NCI-H774 (cell line): ENCODE measurements around the gene ZNF839.
"Not testable (repeated sequence)": the region's sequence is repeated elsewhere in the genome, so short reads cannot be mapped to it uniquely, and the experiment has no call there.

Experiments
- DNase-seq: peaks from one replicate; lab custom pipeline; 2025; lab: John Stamatoyannopoulos, UW

ZNF839 gene

DNA sequence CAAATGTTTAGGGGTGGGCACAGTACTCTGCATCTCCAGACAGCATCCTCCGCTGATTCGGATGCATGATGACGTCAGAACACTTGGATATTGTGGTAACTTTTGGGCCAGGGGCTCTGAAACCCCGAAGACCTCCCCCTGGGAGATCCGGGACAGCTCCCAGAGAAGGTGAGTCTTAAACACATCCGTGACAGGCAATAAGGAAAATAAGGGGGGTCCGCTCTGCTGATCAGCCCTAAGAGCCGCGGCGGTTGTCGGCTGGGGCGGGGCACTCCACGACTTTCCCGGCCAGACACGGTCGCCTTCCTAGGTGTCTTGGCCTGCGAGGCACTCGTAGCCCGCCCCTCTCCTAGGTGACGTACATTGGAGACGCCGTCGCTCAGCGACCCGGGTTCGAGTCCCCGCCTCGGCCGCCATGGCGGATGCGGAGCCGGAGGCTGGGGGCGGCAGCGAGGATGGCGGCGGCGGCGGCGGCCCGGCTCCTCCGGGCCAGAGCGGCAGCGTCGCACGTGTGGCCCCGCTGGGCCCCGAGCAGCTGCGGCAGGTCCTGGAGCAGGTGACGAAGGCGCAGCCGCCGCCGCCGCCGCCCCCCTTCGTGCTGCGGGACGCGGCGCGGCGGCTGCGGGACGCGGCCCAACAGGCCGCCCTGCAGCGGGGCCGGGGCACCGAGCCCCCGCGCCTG lies at the start of gene ZNF839:
Gene ZNF839, plus strand, starts transcription at position 396 of the 682 bp plus-strand sequence. Its CDS starts 20 bp downstream, at position 416.
- DNase-seq = peak; percentile 89

DNA sequence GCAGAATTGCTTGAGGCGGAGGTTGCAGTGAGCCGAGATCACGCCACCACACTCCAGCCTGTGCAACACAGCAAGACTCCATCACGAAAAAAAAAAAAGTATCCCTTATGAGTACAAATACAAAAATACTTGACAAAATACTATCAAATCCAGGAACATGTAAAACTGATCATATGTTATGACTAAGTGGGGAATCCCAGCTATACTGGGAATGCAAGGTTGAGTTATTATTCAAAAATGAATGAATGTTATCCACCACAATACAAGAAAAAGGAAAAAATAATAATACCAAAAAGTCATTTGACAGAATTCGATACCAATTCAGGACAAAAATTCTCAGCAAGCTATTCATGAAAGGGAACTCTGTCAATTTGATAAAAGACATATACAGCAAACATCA lies 47.2 kb upstream of the ZNF839 start:
- no peak for DNase-seq

DNA sequence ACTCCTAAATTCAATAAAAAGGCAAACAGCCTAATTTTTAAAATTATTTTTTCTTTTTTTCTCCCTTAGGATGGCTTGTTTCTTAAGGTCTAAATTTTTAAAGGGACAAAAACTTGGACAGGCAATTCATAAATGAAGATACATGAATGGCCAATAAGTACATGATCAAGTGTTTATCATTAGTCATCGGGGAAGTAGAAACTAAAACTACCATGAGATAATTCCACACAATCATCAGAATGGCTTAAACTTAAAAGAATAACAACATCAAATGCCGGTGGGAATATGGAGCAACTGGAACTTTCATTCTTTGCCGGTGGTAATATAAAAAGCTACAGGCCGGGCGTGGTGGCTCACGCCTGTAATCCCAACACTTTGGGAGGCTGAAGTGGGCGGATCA lies 43.7 kb upstream of the ZNF839 start:
- no peak for DNase-seq

DNA sequence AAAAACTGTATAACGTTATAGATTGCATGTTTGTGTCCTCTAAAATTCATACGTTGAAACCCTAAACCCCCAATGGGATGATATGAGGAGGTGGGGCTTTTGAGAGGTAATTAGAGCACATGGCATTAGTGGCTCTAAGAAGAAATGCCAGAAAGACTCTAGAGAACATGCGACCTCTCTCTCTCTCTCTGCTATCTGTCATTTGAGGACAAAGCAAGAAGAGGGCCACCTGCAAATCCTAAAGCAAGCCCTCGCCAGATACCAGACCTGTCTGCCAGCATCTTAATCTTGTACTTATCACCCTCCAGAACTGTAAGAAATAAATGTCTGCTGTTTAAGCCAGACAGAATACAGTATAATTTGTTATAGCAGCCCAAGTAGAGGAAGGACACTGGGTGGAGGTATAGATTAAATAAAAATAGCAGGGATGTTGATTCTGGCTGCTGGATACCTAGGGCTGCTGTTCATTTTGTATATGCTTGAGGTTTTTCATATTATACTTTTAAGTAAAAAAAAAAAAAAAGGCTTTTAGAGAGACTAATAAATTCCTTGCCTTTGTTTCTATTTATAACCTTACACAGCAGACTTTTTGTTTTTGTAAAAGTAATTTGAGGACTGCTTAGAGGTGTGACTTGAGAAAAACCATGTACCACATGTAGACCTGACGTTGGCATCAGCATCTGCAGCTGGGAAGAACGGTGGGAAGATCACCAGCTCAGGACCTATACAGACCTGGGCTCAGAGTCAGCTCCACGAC lies 41.5 kb upstream of the ZNF839 start:
- no peak for DNase-seq

DNA sequence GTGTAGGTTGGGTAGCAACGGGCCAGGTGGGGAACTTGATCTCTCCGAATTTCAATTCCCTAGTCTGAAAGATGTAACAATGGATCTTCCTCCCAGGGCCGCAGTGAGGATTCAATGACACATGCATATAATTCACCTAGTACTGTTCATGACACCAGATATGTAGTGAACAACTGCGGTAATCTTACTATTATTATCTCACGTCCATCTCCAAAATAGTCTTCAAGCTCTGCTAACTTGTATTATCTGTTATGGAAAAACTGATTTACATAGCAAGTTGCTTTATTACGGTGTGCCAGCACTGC lies 41.0 kb upstream of the ZNF839 start:
- DNase-seq = no peak

DNA sequence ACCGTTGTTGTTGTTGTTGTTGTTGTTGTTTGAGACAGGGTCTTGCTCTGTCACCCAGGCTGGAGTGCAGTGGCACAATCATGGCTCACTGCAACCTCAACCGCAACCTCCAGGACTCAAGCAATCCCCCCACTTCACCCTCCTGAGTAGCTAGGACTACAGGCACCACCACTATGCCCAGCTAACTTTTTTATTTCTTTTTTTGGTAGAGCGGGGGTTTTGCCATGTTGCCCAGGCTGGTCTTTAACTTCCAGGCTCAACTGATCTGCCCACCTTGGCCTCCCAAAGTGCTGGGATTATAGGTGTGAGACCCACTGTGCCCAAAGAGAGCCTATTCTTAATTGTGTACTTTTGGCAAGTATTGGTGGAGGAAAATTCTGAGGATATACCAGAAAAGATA lies 40.3 kb upstream of the ZNF839 start:
- no peak for DNase-seq

DNA sequence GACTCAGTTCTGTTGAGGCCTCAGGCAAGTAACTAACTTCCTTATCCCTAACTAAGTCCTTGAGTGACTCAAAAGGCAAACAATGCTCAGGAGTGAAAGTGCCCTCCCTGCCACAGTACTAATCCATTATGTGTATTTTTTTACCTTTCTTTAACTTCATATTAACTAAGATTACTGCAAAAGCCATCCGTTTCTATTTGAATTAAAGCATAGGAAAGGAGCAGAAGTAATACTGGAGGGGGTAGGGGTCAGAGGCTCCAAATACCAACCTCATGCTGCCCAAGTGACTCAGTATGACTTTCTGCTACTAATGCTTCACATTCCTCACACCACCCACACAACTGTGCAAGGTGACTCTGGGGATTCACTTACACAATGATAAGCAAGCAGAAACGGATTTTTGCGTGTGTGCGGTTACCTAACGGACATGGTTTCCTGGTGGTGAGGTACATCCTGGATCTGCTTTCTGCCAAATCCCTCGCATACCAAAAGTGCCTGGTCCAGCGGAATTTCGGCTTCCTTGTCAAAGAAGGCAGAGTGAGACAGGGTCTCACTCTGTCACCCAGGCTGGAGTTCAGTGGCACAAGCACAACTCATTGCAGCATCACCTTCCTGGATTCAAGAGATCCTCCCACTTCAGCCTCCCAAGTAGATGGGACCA lies 39.7 kb upstream of the ZNF839 start:
- DNase-seq = no peak

DNA sequence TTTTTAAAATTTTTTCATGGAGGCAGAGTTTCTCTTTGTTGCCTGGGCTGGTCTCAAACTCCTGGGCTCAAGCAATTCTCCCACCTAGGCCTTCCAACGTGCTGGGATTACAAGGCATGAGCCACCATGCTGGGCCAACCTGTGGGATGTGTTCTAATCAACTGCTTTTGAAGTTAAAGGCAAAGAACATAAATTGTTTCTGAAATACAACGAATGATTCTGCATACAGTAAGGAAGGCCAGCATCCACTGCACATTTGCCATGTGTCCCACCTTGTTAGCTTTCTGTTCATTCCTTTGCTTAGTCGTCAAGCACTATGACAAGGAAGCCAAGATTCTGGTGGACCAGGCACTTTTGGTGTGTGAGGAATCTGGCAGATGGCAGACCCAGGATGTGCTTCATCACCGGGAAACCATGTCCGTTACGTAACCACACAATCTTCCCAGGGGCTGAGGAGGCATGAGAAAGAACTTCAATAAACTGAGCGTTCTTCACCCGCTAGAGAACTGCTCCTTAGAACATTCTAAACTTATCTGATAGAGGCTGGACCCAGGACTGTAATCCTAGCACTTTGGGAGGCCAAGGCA lies 39.1 kb upstream of the ZNF839 start:
- DNase-seq = no peak

DNA sequence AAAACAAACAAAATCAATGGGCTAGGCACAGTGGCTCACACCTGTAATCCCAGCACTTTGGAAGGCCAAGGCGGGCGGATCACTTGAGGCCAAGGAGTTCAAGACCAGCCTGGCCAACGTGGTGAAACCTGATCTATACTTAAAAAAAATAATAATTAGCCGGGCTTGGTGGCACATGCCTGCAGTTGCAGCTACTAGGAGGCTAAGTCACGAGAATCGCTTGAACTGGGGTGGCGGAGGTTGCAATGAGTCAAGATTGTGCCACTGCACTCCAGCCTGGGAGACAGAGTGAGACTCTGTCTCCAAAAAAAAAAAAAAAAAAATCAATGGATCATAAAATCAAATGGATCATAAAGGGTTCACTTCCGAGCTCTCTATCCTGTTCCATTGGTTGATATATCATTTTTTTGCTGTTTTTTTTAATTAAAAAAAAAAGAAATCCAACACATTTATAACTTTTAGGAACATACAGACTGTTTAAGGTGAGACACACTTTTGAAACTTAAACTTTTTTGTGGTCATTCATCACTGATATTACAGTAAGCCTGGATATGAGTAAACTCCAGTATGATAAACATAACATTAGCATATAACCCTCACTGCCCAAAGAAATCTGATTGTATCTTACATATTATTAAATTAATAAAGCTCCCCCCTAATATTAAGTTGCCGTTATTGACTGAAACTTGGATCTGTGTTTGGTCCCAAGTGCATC lies 36.6 kb upstream of the ZNF839 start:
- DNase-seq = no peak

DNA sequence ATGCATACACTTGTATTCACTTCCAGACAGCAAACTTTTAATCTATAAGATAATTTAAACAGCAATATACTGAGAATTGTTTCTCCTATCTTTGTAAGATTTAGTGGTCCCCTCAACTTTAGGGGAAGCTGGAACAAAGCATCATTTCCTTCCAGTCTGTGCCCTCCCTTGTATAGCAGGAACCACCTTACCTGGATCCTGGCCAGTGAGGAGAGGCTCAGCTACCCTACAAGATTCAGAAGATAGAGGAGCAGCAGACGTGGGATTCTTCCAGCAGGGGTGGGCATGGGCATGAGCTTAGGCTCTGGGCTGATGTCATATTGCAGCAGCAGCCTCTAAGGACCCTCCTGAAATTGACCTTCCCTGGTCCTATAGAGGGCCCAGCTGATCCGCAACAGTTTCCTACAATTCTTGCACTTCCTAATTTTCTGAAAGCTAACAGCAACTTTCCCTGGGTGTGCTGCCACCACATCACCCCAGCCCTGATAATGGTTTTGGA lies 35.9 kb upstream of the ZNF839 start:
- DNase-seq = no peak

DNA sequence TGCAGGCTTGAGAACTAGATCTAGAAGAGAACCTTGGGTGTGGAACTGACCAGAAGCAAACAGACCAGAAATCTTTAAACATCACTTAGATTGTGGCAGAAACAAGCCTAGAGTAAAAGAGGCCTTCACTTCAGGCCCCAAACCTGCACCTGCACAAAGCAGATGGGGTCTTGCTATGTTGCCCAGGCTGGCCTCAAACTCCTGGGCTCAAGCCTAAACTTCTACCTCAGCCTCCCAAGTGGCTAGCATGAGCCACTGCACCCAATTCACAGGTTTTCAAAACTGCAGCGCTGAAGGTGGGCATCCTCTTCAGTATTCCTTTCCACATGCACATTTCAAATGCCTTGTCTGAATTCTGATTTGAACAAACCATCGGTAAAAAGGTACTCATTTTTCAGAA lies 34.4 kb upstream of the ZNF839 start:
- no peak for DNase-seq

DNA sequence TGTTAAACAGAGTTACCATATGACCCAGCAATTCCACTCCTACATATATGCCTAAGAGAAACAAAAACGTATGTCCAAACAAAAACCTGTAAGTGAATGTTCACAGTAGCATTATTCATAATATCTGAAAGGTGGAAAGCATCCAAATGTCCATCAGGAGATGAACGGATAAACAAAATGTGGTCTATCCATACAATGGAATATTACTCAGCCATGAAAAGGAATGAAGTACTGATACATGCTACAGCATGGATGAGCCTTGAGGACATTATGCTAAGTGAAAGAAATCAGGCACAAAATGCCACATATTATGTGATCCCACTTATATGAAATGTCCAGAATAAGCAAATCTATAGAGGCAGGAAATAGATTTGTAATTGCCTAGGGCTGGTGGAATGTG lies 31.4 kb upstream of the ZNF839 start:
- no peak for DNase-seq

DNA sequence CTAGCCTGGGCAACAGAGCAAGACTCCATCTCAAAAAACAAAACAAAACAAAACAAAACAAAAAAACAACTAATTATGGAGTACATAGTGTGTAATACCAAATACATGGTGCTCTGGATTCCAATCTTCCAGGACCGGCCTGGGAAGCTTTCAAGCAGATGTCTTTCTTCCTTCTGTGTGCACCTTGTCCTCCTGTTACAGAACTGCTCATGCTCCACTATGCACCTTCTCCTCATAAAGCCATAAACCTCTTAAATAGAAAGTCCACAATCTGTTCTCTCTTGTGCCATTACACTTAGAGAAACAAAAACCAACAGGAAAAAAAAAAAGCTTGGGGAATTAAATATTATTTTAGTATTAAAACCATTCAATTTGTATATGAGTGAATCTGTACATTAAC lies 27.1 kb upstream of the ZNF839 start:
- no peak for DNase-seq

DNA sequence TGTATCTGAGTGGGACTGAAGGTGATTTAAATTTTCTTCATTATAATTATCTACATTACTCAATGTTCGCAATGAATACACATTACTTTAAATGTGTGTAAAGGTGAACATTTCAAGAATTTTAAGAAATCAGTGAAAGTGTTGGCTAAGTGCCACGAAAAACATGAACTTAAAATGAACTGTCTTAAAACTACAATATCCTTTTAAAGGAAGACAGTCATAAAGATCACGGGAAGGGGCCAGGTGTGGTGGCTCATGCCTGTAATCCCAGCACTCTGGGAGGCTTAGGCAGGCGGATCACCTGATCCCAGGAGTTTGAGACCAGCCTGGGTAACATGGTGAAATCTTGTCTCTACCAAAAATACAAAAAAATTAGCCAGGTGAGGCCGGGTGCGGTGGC lies 25.8 kb upstream of the ZNF839 start:
- no peak for DNase-seq

DNA sequence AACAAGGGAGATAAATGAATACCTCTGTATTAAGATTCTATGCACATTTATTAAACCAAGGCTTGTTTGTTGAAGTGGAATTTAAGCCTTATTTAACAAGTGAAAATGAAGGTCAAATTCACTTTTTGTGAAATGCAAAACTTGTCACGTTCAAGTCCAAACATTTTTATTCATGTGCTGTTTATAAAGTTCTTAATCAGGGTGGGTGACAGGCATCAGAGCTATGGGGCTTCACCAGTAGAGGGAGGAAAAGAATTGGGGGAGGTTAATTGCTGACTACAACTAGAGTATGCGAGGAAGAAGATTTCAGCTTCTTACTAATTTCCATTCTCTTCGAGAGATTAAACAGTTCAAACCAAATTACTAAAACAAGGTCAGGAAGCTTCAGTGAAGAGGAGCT lies 24.3 kb upstream of the ZNF839 start:
- no peak for DNase-seq

DNA sequence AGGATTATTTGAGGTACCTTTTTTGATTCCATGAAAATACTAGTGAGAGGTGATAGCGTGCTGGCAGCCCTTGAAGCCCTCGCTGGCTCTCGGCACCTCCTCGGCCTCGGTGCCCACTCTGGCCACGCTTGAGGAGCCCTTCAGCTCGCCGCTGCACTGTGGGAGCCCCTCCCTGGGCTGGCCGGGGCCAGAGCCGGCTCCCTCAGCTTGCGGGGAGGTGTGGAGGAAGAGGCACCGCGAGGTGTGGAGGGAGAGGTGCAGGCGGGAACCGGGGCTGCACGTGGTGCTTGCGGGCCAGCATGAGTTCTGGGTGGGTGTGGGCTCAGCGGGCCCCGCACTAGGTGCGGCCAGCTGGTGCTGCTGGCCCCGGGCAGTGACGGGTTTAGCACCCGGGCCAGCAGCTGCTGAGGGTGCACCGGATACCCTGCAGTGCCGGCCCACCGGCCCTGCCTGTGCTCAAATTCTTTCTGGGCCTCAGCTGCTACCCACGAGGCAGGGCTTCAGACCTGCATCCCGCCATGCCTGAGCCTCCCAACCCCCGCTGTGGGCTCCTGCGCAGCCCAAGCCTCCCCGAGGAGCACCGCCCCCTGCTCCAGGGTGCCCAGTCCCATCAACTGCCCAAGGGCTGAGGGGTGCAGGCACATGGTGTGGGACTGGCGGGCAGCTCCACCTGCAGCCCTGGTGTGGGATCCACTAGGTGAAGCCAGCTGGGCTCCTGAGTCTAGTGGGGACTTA lies 21.9 kb upstream of the ZNF839 start:
- no peak for DNase-seq

DNA sequence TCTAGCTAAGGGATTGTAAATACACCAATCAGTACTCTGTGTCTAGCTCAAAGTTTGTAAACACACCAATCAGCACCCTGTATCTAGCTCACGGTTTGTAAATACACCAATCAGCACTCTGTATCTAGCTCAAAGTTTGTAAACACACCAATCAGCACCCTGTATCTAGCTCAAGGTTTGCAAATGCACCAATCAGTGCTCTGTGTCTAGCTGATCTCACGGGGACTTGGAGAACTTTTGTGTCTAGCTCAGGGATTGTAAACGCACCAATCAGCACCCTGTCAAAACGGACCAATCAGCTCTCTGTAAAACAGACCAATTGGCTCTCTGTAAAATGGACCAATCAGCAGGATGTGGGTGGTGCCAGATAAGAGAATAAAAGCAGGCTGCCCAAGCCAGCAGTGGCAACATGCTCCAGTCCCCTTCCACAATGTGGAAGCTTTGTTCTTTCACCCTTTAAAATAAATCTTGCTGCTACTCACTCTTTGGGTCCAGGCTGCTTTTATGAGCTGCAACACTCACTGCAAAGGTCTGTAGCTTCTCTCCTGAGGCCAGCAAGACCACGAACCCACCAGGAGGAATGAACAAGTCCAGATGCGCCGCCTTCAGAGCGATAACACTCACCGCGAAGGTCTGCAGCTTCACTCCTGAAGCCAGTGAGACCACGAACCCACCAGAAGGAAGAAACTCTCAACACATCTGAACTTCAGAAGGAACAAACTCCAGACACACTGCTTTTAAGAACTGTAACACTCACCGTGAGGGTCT lies 21.1 kb upstream of the ZNF839 start:
- DNase-seq = not testable (repeated sequence)

DNA sequence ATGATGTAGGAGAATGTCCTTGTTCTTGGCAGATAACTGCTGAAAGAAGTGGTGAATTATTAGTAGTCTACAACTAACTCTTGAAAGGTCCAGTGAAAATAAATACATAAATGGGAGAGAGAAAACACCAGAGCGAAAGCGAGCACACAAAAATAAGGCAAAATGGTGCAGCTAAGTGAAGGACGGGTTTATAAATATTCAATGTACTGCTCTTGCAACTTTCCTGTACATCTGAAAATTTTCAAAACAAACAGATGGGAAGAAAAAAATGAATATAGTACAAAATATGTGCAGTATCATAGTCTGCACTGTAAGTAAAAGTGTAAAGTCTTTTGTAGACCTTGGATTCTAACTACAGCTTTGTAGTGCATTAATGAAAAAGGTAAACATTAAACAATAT lies 15.9 kb upstream of the ZNF839 start:
- no peak for DNase-seq

DNA sequence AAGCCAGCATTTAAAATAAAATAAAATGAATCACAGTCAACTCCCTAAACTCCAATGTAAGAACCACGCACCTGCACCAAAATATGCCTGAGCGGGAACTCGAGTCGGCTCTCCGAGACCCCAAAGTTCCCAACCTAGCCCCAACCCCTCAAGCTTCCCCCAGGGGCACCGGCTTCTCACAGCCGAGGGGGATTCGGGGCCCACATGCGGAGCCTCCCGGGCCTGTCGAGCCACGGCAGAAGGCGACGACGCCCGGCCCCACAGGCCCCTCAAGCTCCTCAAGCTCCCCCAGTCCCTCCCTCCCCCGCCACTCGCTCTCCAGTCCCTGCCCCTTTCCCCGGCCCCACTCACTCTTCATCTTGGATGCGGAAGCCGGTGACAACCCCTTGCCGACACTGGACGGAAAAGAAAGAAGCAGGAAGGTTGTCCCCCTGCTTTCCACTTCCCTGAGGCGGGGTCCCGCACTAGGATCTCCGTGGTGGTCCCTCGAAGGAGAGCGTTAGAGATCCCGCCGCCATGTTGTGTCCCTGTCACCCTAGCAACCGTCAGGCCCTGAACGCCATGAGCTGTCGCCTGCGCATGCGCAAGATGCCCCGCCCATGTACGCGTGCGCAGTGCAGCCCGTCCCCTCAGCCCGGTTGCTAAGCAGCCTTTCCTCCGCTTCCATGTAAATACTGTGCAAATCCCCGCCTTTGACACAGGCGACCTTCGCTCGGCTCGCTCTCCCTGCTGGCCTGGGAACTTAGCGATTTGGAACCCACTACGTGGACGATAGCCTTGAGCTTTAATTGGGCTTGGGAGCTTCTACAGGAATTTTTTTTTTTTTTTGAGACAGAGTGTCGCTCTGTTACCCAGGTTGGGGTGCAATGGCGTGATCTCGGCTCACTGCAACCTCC lies 14.7 kb upstream of the ZNF839 start, which contains the start of gene MOK:
Gene MOK, minus strand, starts transcription at position 554 of the 896 bp plus-strand sequence. Its CDS starts 196 bp downstream, at position 358.
- DNase-seq = peak; percentile 95
